Measurements from ENCODE around the gene KRT72.

Gene KRT72

DNA sequence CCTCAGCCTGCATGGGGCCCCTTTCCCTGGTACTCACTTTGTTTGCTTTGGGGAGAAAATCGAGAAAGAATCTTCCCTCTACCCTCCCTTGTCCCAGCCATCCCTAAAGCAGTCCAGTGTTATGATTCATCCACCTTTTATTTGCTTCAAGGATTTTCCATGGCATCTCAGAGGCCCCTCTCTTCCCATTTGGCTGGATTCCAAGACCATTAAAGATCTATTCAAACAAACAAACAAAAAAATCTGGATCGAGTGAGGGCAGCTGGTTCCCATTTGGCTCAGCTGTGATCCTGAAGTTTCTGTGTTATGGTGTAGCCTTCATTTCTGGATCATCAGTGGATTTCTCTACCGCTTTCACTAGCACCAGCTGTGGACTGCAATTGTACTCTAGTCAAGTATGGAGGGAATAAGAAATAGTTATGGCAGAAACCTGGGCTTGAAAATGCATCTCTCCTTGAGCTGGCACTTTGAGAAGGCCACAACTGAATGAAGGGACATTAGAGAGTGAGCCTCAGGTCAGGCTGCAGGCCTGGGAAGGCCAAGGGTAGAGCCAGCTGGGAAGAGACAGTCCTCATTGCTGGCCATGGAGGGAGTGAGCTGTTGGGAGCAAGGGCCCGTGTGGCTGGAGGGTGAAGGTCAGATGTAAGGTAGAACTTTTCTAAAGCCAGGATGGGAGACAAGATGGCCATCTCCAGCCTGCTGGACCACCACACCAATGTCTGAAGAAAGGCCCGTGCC lies 62.0 kb downstream of the KRT72 start:
- DNase-seq, result no peak

DNA sequence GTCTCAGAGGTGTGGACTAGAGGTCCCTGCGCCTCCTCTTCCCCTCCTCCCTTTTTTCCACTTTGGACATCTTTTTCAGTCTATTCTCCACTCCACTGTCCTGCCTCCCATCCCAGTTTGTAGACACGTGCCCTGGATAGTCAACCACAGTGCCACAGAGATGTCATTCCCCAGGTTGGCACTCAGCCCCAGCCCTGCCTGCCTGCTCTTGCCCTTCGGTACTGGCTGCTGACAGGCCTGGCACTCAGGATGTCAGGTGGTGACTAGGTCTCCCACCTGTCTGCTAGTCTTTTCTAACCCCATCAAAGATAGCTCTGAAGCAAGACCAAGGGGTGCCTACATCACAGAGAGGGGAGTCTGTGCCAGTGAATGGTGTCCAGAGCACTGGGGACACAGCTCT lies 64.2 kb downstream of the KRT72 start:
- no peak for DNase-seq

Data from OCI-M1 (cell line).